ENCODE measurements around the gene DPH3.

DNA sequence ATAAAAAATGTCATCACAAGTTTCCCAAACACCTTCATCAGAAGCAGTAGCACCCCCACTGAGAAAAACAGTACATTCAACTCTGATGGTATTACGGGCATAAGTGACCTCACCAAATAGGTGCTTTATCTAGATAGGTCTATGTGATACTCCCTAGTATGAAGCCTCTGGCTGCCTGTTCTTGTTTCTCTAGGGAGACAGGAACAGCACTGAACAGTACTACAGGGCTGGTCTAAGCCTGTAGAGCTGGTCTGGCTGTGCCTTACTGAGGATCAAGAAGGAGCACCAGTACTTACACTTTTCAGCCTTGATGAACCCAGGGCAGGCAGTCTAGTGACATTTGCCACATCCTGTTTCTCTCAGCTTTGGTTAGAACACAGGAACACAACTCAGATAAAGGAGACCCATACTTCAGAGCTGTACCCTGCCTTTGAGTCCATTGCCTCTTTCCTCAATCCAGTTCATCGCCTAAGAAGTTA, 36.2 kb upstream of the DPH3 start:
- TF ChIP-seq EZH2phosphoT487 (IDR thresholded peaks at IDR 0.05; ENCODE audit: borderline replicate concordance, low read depth, low read length), result no peak
- TF ChIP-seq, protein P1, sequence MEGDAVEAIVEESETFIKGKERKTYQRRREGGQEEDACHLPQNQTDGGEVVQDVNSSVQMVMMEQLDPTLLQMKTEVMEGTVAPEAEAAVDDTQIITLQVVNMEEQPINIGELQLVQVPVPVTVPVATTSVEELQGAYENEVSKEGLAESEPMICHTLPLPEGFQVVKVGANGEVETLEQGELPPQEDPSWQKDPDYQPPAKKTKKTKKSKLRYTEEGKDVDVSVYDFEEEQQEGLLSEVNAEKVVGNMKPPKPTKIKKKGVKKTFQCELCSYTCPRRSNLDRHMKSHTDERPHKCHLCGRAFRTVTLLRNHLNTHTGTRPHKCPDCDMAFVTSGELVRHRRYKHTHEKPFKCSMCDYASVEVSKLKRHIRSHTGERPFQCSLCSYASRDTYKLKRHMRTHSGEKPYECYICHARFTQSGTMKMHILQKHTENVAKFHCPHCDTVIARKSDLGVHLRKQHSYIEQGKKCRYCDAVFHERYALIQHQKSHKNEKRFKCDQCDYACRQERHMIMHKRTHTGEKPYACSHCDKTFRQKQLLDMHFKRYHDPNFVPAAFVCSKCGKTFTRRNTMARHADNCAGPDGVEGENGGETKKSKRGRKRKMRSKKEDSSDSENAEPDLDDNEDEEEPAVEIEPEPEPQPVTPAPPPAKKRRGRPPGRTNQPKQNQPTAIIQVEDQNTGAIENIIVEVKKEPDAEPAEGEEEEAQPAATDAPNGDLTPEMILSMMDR (conservative IDR thresholded peaks at IDR 0.05; ENCODE audit: low read length), result no peak

Measured in OCI-LY7 (cell line).